Fibroblast of lung (primary cell): ENCODE results near the gene MAT1A. TPM values are rescaled to one million over a fixed set of nuclear protein-coding genes. Genes with fewer than 3 reads are reported as not detected.
"Not testable (repeated sequence)": the region's sequence is repeated elsewhere in the genome, so short reads cannot be mapped to it uniquely, and the experiment has no call there.

Source experiments
- DNase-seq, 2 donors: peaks; one replicate each; pipeline versions ENCODE4 v3.0.0 to v3.0.0-alpha.2; 2010; ENCODE audit warnings: low read depth in 2 of 2
- H2AFZ ChIP-seq: 2 replicates; pipeline ENCODE4 v1.5.1; 2012; ENCODE audit warnings: low read length, control low read depth, inconsistent platforms
- H3K27ac ChIP-seq: 2 replicates; pipeline ENCODE4 v1.5.1; 2011; ENCODE audit warnings: low read length, control low read depth; ENCODE audit not compliant: insufficient read depth
- H3K27me3 ChIP-seq: 2 replicates; pipeline ENCODE4 v1.5.1; 2011; ENCODE audit warnings: mild to moderate bottlenecking, low read length; ENCODE audit not compliant: control insufficient read depth, insufficient read depth
- H3K36me3 ChIP-seq: 2 replicates; pipeline ENCODE4 v1.5.1; 2011; ENCODE audit warnings: low read length; ENCODE audit not compliant: control insufficient read depth, insufficient read depth
- H3K4me1 ChIP-seq: 2 replicates; pipeline ENCODE4 v1.5.1; 2011; ENCODE audit warnings: low read length; ENCODE audit not compliant: control insufficient read depth, insufficient read depth; ENCODE audit errors: extremely low read depth
- H3K4me2 ChIP-seq: 2 replicates; pipeline ENCODE4 v1.5.1; 2011; ENCODE audit warnings: low read length, control low read depth; ENCODE audit not compliant: insufficient read depth; ENCODE audit errors: extremely low read depth
- H3K4me3 ChIP-seq, 4 experiments: fragments of 200-600 bp in 1 of 4; sonication (generic) in 1 of 4; replicated peaks in 1 of 4; 2 replicates each; pipeline ENCODE4 v1.5.1; 2011 to 2016; ENCODE audit warnings: low read length in 4 of 4, low read depth in 3 of 4, mild to moderate bottlenecking in 3 of 4, control low read depth in 2 of 4, inconsistent platforms in 1 of 4, mixed read lengths in 1 of 4; ENCODE audit not compliant: insufficient read depth in 1 of 4; ENCODE audit errors: control extremely low read depth in 1 of 4
- H3K79me2 ChIP-seq: 2 replicates; pipeline ENCODE4 v1.5.1; 2012; ENCODE audit warnings: mild to moderate bottlenecking, low read length, inconsistent platforms; ENCODE audit not compliant: control insufficient read depth, insufficient read depth
- H3K9ac ChIP-seq: 2 replicates; pipeline ENCODE4 v1.5.1; 2011; ENCODE audit warnings: mild to moderate bottlenecking, low read length, control low read depth; ENCODE audit not compliant: insufficient read depth
- H3K9me3 ChIP-seq: 2 replicates; pipeline ENCODE4 v1.5.1; 2012; ENCODE audit warnings: low read depth, low read length; ENCODE audit not compliant: control insufficient read depth, insufficient read depth
- H4K20me1 ChIP-seq: 2 replicates; pipeline ENCODE4 v1.5.1; 2011; ENCODE audit warnings: low read length; ENCODE audit not compliant: control insufficient read depth, insufficient read depth; ENCODE audit errors: extremely low read depth
- polyA plus RNA-seq, 2 donors: library from polyadenylated mRNA; depleted of rRNA in 1 of 2; stranded (reverse) in 1 of 2; unstranded in 1 of 2; fragments of >200 nt; gene quantifications; 2 replicates each; pipeline ENCODE4 v1.2.1, GENCODE V29; 2011 to 2012; ENCODE audit warnings: missing spikeins in 1 of 2
- total RNA-seq: library from RNA; depleted of rRNA; stranded (reverse); fragments of >200 nt; gene quantifications from 2 replicates; pipeline ENCODE4 v1.2.1, GENCODE V29; 2014

The MAT1A gene
- total and polyA plus RNA-seq, 2 donors (not counting 1 experiment from before 2014, with no cell fraction given) = not detected

DNA sequence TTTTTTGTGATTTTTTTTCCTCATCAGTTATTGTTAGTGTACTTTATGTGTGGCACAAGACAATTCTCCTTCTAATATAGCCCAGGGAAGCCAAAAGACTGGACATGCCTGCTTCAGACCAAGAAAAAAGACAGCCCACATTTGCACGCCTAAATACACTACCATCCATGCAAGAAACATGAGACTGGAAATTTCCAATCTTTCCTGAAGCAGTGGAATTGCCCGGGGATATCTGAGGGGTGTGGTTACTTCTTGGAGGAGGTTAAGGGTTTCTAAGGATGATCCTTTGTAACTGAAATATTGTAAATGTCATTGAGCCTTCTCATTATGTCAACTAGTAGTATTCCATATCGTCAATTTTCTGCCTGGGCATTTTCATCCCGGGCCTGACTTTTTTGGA, 47.1 kb downstream of the MAT1A start:
- not testable (repeated sequence) for H3K4me2 ChIP-seq, H4K20me1 ChIP-seq, DNase-seq, H3K27me3 ChIP-seq, H3K79me2 ChIP-seq, H3K4me1 ChIP-seq, H3K4me3 ChIP-seq, H3K9ac ChIP-seq, H3K27ac ChIP-seq, H2AFZ ChIP-seq, H3K9me3 ChIP-seq, H3K36me3 ChIP-seq

DNA sequence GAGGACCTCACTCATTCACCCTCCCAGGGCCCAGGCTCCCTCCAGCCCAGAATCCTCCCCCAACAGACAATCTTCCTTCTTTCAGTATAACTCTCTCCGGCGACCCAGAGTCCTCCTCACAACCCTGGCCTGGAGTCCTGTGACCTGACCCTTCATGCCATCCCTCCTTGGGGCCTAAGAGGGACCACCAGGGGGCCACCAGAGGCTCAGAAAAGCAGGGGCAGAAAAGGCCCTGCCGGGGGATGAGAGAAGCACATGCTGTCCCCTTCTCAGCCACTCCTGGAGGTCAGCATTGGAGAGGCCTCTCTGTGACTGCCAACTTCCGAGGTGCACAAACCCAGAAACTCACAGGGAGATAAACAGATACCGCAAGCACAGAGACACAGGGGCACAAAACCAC, 53.0 kb downstream of the MAT1A start:
- not testable (repeated sequence) for H3K9ac ChIP-seq, H3K27ac ChIP-seq, H3K4me3 ChIP-seq, H4K20me1 ChIP-seq, H3K4me2 ChIP-seq, H3K79me2 ChIP-seq, H3K36me3 ChIP-seq, H2AFZ ChIP-seq, H3K4me1 ChIP-seq, DNase-seq, H3K27me3 ChIP-seq, H3K9me3 ChIP-seq

DNA sequence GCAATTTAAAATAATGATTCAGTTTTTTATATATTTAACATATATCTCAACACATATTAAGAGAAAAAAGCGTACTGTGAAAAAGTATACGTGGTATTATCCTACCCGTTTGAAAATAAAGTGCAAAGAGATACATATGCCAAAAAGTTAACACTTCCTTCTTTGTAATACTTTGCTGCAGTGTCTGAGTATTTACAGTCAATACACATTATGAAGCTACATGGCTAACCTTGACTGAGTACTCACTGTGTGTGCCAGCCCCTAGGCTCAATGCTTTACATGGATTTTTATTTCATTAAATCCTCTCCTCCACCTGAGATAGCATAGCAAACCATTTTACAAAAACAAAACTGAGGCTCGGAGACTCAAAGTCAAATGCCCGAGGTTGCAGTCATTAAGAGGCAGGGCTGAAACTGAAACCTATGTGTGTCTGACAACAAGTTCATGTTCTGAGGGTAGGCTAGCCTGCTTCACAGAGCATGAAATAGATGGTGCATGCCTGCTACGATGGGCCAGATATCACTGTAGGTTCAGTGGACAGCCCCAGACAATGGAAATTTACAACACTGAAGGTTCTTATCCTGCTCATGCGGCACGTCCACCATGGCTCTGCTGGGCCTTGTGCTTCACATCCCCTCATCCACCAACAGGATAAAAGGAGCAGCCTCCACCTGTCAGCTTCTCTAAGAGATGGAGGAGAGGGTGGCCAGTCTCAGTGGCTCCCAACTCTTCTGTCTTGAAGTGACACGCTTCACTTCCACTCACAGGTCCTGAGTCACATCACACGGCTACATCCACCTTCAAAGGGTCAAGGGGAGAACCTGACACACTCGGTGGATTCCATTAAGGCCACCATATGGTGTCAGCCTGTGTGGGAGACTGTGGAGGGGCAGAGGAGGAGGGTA, 54.9 kb downstream of the MAT1A start:
- H3K4me2 ChIP-seq, H2AFZ ChIP-seq, H3K36me3 ChIP-seq, H3K9me3 ChIP-seq, DNase-seq, H3K27ac ChIP-seq, H3K4me1 ChIP-seq, H3K9ac ChIP-seq, H3K27me3 ChIP-seq, H4K20me1 ChIP-seq, H3K4me3 ChIP-seq, H3K79me2 ChIP-seq: not testable (repeated sequence)

DNA sequence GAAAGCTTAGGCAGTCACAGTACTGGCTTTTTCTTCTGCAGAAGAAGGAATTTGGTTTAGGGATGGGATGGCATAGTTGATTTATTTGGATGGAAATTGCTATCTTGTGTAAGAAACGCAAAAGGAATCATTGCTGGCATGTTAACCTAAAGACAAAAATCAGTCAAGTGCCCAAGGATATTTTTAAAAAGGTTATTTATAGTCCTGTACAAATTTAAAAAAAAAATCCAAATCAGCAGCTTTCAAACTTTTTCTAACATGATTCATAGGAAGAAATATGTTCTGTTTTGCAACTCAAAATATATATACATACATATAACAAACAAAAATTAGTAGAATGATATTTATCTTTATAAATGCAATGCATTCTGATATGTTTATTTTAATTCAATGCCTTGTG, 55.6 kb downstream of the MAT1A start:
- not testable (repeated sequence) for H3K4me3 ChIP-seq, H3K9ac ChIP-seq, H4K20me1 ChIP-seq, DNase-seq, H3K4me1 ChIP-seq, H3K79me2 ChIP-seq, H3K27me3 ChIP-seq, H3K9me3 ChIP-seq, H3K4me2 ChIP-seq, H2AFZ ChIP-seq, H3K27ac ChIP-seq, H3K36me3 ChIP-seq

DNA sequence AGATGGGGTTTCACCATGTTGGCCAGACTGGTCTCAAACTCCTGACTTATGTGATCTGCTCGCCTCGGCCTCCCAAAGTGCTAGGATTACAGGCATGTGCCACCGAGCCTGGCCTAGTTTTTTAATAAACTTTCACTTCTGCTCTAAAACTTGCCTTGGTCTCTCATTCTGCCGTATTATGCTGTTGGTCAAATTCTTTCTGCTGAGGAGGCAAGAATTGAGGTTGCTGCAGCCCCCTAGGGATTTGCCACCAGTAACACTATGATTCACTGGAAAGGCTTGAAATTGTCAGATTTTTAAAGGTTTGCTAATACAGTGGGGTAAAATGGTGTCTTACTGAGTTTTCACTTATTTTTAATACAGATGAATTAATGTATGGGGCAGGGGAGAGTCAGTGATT, 62.7 kb downstream of the MAT1A start:
- not testable (repeated sequence) for H3K9me3 ChIP-seq, H3K4me1 ChIP-seq, H3K27ac ChIP-seq, H3K36me3 ChIP-seq, H3K4me2 ChIP-seq, DNase-seq, H3K4me3 ChIP-seq, H3K27me3 ChIP-seq, H2AFZ ChIP-seq, H3K9ac ChIP-seq, H3K79me2 ChIP-seq, H4K20me1 ChIP-seq

GRCh38 chr10:80223031-80223419, 66.4 kb downstream of the MAT1A start:
- not testable (repeated sequence) for H3K9ac ChIP-seq, H3K4me1 ChIP-seq, H4K20me1 ChIP-seq, H3K79me2 ChIP-seq, DNase-seq, H2AFZ ChIP-seq, H3K9me3 ChIP-seq, H3K4me3 ChIP-seq, H3K36me3 ChIP-seq, H3K27ac ChIP-seq, H3K27me3 ChIP-seq, H3K4me2 ChIP-seq
